Suprapubic skin (tissue), 4 donors: ENCODE data around the gene FPGT. TPM values are rescaled to one million over a fixed set of nuclear protein-coding genes. Genes with fewer than 3 reads are reported as not detected.
"Not testable (repeated sequence)": the region's sequence is repeated elsewhere in the genome, so short reads cannot be mapped to it uniquely, and the experiment has no call there.

Experiments
- DNase-seq, 2 donors: peaks; one replicate each; pipeline ENCODE4 v3.0.0-alpha.2; 2019; ENCODE audit warnings: low spot score in 2 of 2
- H3K27ac ChIP-seq: fragments of 200-600 bp; sonication (generic); one replicate; pipeline ENCODE4 v1.5.1; 2019
- H3K27me3 ChIP-seq: fragments of 200-600 bp; sonication (generic); one replicate; pipeline ENCODE4 v1.5.1; 2019
- H3K36me3 ChIP-seq: fragments of 200-600 bp; sonication (generic); one replicate; pipeline ENCODE4 v1.5.1; 2019
- H3K4me1 ChIP-seq: fragments of 200-600 bp; sonication (generic); one replicate; pipeline ENCODE4 v1.5.1; 2019
- H3K4me3 ChIP-seq: fragments of 200-600 bp; sonication (generic); one replicate; pipeline ENCODE4 v1.5.1; 2019; ENCODE audit warnings: mild to moderate bottlenecking
- H3K9me3 ChIP-seq: fragments of 200-600 bp; sonication (generic); one replicate; pipeline ENCODE4 v1.5.1; 2019
- EP300 ChIP-seq: sonication (generic); formaldehyde crosslinking; IDR thresholded peaks from one replicate; pipeline ENCODE4 v1.6.1; 2017; ENCODE audit warnings: antibody characterized with exemption
- POLR2A ChIP-seq, 2 donors: fragments of 450-650 bp; IDR thresholded peaks; one replicate each; pipeline ENCODE4 v1.6.1; 2017; ENCODE audit warnings: antibody characterized with exemption in 2 of 2, mild to moderate bottlenecking in 2 of 2, moderate library complexity in 2 of 2
- POLR2AphosphoS5 ChIP-seq, 3 donors: sonication (generic); formaldehyde crosslinking; IDR thresholded peaks; one replicate each; pipeline ENCODE4 v1.6.1; 2017; ENCODE audit warnings: antibody characterized with exemption in 3 of 3
- WGBS: methylation state at CpG from one replicate; pipeline ENCODE4 v1.1.5; 2018; 5-methylcytosine and 5-hydroxymethylcytosine counted together
- total RNA-seq, 4 donors: library from RNA; depleted of rRNA; stranded (reverse); fragments of >200 nt; gene quantifications; one replicate each; pipeline ENCODE4 v1.1.0, GENCODE V29; 2016
- TF ChIP-seq, protein P1 (sequence below), 2 donors: fragments of 200-600 bp in 1 of 2; fragments of 450-650 bp in 1 of 2; sonication (generic) in 1 of 2; IDR thresholded peaks; one replicate each; pipeline ENCODE4 v1.5.1; 2016 to 2019; ENCODE audit warnings: antibody characterized with exemption in 2 of 2, mild to moderate bottlenecking in 1 of 2, moderate library complexity in 1 of 2

Gene FPGT
- total RNA-seq = 10 to 100 TPM in 2 of 4 donors, 1 to 10 TPM in 2; 9.5 to 20.0 (median 12.4) TPM

- peaks cover 11% of the 10 kb centered on the region for H3K36me3 ChIP-seq
- no peaks in the 10 kb centered on the region for H3K27me3 ChIP-seq
- peak within 1 kb of the TSS; percentile 84 for H3K27ac ChIP-seq
- peaks cover 15% of the 10 kb centered on the region for H3K4me1 ChIP-seq
- WGBS = 9% methylated on average over 26 of the region's 41 CpGs
- DNase-seq = peak; percentile 96 to 97
- TF ChIP-seq EP300 (no peak), POLR2A (IDR thresholded peaks at IDR 0.05) (peak in 1 of 2 donors; percentile 45), POLR2AphosphoS5 (IDR thresholded peaks at IDR 0.05) (peak in 1 of 3 donors; percentile 51)
- TF ChIP-seq, protein P1, sequence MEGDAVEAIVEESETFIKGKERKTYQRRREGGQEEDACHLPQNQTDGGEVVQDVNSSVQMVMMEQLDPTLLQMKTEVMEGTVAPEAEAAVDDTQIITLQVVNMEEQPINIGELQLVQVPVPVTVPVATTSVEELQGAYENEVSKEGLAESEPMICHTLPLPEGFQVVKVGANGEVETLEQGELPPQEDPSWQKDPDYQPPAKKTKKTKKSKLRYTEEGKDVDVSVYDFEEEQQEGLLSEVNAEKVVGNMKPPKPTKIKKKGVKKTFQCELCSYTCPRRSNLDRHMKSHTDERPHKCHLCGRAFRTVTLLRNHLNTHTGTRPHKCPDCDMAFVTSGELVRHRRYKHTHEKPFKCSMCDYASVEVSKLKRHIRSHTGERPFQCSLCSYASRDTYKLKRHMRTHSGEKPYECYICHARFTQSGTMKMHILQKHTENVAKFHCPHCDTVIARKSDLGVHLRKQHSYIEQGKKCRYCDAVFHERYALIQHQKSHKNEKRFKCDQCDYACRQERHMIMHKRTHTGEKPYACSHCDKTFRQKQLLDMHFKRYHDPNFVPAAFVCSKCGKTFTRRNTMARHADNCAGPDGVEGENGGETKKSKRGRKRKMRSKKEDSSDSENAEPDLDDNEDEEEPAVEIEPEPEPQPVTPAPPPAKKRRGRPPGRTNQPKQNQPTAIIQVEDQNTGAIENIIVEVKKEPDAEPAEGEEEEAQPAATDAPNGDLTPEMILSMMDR (IDR thresholded peaks at IDR 0.05) = no peak
- no peaks in the 10 kb centered on the region for H3K9me3 ChIP-seq
- H3K4me3 ChIP-seq = peak within 1 kb of the TSS; percentile 74
These were observed at the start of gene FPGT, which contains the start of gene LRRIQ3 for GRCh38 chr1:74197657-74198552. TSS of gene FPGT (plus strand) at chr1:74198242. CDS start at chr1:74198279, 37 bp downstream. TSS of gene LRRIQ3 (minus strand) at chr1:74198176. CDS start at chr1:74183684, 14,492 bp downstream.

GRCh38 chr1:74160046-74160445 lies 38.0 kb upstream of the FPGT start:
- H3K4me3 ChIP-seq = no peak overlapping the region
- no peak for DNase-seq
- no peaks in the 10 kb centered on the region for H3K36me3 ChIP-seq
- TF ChIP-seq POLR2AphosphoS5 (IDR thresholded peaks at IDR 0.05) = no peak
- TF ChIP-seq POLR2A (IDR thresholded peaks at IDR 0.05) = no peak
- TF ChIP-seq, protein P1 (IDR thresholded peaks at IDR 0.05) = no peak
- TF ChIP-seq EP300 = no peak
- no peak overlapping the region for H3K27ac ChIP-seq
- no peaks in the 10 kb centered on the region for H3K27me3 ChIP-seq
- H3K4me1 ChIP-seq = no peaks in the 10 kb centered on the region
- 48% methylated on average over 2 of the region's 2 CpGs for WGBS
- no peaks in the 10 kb centered on the region for H3K9me3 ChIP-seq

GRCh38 chr1:74161497-74161896 lies 36.5 kb upstream of the FPGT start:
- Histone ChIP-seq H3K4me1 (no peaks in the 10 kb centered on the region), H3K4me3 (no peak overlapping the region), H3K9me3 (no peaks in the 10 kb centered on the region), H3K27ac (no peak overlapping the region), H3K36me3 (no peaks in the 10 kb centered on the region), H3K27me3 (no peaks in the 10 kb centered on the region)
- no peak for TF ChIP-seq POLR2AphosphoS5 (IDR thresholded peaks at IDR 0.05)
- no peak for TF ChIP-seq POLR2A (IDR thresholded peaks at IDR 0.05)
- DNase-seq = no peak

DNA sequence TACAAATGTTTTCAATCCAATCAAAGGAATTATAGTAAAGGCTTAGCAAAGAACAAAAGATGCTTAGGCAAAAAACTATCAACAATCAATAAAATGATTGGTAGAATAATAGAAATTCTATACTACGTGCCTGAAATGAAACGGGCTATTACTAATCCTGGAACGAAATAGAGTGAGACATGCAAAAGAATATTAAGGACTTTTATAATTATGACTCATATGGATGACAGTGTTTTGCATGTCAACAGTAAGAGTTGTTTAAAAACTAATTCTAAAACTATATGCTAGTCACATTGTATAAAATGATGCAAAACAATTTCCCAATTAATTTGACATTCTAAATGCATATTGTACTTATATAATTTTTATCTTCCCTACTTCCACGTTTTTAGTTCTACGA lies 35.7 kb upstream of the FPGT start:
- no peaks in the 10 kb centered on the region for H3K9me3 ChIP-seq
- no peak for TF ChIP-seq POLR2A (IDR thresholded peaks at IDR 0.05)
- TF ChIP-seq POLR2AphosphoS5 (IDR thresholded peaks at IDR 0.05) = no peak
- TF ChIP-seq EP300 = no peak
- TF ChIP-seq, protein P1 (IDR thresholded peaks at IDR 0.05) = no peak
- H3K36me3 ChIP-seq = no peaks in the 10 kb centered on the region
- 67% methylated on average over 5 of the region's 5 CpGs for WGBS
- H3K27ac ChIP-seq = no peak overlapping the region
- no peaks in the 10 kb centered on the region for H3K4me1 ChIP-seq
- H3K27me3 ChIP-seq = no peaks in the 10 kb centered on the region
- DNase-seq = no peak
- H3K4me3 ChIP-seq = no peak overlapping the region

- not testable (repeated sequence) for DNase-seq, H3K27ac ChIP-seq, H3K27me3 ChIP-seq, H3K9me3 ChIP-seq, H3K4me3 ChIP-seq, H3K4me1 ChIP-seq, H3K36me3 ChIP-seq
- 96% methylated on average over 1 of the region's 1 CpG for WGBS
These were observed 23.6 kb upstream of the FPGT start for GRCh38 chr1:74174423-74174822.

DNA sequence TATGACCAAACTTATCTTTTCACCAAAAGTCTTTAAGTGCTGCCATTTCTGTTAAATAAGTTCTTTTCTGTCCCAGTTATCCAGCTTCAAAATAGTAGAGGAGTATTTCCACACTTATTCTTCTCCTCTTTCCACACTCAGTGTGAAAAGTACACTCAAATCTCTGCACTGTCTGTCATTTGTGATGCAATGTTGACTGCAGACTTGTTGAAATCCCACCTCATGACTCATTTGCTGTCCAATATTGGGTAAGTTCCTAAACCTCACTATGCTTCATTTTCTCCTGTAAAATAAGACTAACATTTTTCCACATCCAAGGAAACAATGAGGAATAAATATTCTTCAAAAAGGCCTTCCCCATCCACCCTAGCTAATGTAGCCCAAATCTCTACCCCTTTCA lies 17.6 kb upstream of the FPGT start:
- Histone ChIP-seq H3K36me3 (no peaks in the 10 kb centered on the region), H3K27me3 (no peaks in the 10 kb centered on the region), H3K27ac (no peak overlapping the region), H3K9me3 (no peaks in the 10 kb centered on the region), H3K4me3 (no peak overlapping the region), H3K4me1 (no peaks in the 10 kb centered on the region)
- no peak for DNase-seq
- TF ChIP-seq, protein P1 (IDR thresholded peaks at IDR 0.05) = no peak
- TF ChIP-seq POLR2A (IDR thresholded peaks at IDR 0.05) = no peak
- TF ChIP-seq EP300 = no peak
- TF ChIP-seq POLR2AphosphoS5 (IDR thresholded peaks at IDR 0.05) = no peak
